Stimulated activated CD8-positive, alpha-beta memory T cell treated with anti-CD3 and anti-CD28 coated beads, Interleukin-7, amount 100 ng/mL, for 24 hours (primary cell): ENCODE measurements around the gene FOXP4.

Source experiments
- DNase-seq: peaks from one replicate; pipeline ENCODE4 v3.0.0-alpha.2; 2020; ENCODE audit warnings: low read depth

The FOXP4 gene

DNA sequence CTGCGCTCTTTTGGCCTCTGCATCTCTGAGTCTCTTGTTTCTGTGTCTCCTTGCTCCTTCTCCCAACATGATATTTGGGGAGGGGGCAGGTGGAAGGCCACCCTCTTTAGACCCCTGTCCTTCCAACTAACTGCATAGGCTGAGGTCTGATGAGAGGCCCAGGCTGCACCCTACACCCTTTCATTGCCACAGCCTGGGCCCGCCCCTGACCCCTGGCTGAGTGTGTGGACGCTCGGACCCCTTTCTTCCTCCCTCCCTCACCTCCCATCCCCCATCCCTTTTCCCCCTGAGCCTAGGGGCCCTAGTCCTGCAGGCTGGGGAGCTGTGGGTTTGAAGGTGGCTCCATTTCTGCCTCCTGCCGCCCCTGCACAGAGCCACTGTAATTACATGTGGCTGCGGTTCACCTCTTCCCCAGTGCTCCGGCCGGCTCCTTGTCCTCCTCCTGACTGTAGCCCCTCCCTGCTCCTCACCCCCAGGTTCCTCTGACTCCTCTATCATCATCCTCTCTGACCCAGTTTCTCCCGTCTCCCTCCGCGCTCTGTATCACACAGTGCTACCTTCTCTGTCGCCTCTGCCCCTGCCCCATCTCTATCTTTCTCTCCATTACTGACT, 98.9 kb downstream of the FOXP4 start:
- no peak for DNase-seq

DNA sequence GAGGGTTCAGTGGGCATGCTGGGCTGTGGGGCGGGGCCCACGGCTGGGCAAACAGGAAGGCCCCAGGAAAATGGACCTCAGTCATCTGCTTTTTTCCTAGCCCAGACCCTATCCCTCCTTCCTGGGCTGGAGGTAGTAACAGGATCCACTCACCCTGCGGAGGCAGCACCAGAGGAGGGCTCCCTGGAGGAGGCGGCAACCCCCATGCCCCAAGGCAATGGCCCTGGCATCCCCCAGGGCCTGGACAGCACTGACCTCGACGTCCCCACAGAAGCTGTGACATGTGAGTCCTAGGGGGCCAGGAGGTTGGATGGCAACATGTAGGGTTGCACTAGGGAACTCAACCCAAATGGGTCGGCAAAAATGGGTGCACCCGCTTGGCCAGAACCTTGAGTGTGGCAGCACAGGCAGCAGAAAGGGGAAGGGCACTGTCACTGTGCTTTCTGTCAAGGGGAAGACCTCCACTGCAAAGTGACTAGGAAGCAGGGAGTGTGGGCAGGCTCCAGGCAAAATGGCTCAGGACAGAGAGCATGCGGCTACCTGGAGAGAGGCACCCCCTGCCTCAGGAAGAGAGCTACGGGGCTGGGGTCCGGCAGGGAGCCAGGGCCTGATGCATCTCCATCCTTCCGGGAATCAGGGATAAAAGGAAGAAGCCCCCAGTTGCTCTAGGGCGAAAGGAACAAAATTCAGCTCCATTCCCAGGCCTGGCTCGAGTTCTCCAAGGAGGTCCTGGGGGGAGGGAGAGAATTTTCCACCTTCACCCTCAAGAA, 100.0 kb downstream of the FOXP4 start:
- no peak for DNase-seq

DNA sequence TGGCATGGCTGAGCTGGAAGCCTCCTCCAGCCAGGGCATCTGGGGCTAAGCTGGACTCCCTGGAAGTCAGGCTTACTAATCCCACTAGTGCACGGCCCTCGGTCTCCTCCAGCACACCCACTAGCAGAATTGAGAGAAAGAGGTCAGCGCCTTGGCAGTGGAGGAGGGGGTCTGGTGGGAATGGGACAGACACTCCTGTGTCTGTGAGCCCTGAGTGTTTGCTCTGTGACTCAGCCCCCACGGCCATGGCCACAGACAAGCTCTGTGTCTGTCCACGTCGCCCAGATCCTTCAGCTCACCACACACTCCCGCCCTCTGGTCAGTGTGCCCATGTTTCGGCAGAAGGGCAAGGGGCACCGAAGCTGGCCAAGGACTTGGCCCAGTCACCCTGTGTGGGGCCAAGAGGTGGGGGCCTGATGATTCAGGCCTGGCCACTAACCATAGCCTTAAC, 100.9 kb downstream of the FOXP4 start:
- DNase-seq, result no peak

DNA sequence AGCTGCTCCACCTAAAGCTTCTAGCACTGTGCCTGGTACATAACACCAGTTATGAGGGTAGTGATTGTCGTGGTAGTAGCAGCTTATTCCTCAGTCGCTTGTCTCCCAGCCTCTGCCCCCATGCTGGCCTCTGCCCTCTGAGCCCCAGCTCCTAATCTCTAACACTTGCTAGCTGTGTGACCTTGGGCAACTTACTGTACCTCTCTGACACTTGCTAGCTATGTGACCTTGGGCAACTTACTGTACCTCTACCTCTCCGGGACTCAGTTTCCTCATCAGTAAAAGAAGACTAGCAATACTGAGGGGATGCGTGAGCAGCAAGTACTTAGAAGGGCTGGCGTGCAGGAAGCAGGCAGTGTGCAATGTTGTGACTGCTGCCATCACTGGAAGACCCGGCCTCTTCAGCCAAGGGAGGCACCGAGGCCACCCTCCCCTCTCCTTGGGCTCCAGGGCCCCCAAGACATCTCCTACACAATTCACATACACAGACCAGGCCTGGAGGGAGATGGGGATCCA, 101.9 kb downstream of the FOXP4 start:
- DNase-seq, result no peak

DNA sequence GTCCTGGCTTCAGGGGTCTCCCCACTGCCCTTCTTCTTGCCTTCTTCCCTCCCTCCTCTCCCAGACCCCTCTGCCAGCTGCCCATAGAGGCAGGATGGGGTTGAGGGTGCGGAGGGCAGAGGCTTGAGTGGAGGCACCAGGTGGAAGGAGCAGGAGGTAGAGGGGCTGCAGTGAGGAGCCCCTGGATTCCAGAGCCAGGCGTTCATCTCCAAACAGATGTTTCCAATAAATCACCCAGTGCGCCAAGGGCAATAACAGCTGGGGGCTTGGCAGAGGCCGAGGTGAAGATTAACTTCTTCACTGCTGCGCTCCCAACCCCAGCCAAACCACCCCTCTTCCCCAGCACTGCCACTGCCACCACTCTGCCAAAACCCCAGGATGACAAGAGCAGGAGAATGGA, 102.7 kb downstream of the FOXP4 start:
- DNase-seq, result no peak

DNA sequence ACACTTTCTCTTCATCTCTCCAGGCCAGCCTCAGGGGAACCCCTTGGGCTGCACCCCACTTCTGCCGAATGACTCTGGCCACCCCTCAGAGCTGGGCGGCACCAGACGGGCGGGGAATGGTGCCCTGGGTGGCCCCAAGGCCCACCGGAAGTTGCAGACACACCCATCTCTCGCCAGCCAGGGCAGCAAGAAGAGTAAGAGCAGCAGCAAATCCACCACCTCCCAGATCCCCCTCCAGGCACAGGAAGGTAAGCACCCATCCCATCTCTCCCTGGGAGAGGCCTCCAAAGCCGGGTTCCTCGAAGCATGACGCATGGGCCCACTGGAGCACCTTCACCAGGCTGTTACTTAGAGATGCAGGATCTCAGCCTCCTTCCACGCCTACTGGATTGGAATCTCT, 103.4 kb downstream of the FOXP4 start:
- no peak for DNase-seq

DNA sequence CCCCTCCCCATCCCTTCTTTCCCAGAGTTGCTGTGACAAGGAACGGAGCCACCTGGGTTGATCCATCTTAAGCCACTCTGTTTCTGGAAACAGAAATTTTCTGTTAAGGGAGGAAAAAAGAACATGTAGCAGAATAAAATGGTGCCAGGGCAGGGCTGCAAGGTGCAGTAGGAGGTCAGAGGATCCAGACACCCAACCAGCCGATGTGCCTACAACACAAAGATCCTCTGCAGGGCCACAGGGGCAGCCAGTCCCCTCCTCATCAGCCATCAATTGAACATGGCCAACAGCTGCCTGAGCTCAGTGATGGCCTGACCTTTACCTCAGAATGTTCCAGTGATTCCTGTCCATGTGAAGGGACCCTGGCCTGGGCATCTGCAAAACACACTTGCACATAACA, 103.9 kb downstream of the FOXP4 start:
- DNase-seq, result no peak

DNA sequence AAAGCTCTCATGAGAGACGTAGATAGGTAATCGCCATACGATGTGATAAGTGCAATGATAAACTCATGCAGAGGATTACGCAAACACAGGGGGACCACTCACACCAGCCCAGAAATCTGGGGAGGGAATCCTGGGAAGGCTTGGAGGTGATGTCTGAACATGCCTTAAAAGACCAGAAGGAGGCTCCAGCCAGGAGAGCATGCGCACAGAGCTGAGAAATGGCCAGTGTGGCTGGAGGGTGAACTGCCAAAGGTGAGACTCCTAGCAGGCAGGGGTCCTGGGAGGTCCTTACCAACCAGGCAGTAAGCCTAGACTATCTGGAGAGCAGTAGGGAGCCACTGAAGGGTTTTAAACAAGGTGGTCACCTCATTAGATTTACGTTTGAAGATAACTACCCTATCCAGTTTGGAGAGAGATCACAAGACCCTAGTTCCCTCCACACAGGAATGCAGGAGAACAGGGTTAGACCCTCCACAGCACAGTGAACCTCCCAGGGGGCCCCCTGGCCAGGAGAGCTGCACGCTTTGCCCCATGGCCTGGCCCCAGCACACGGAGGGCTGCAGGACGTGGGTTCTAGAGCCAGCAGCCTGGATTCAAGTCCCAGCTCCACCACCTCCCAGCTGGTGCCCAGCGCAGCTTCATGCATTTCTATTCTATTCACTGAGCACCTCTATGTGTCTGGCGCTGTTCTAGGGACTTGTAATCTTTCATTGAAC, 105.2 kb downstream of the FOXP4 start:
- no peak for DNase-seq
